Hepatocyte (in vitro differentiated cells): ENCODE results near the gene ANO4.

Experiments used
- CTCF ChIP-seq: fragments of 200-600 bp; sonication (generic); IDR thresholded peaks from 2 replicates; pipeline ENCODE4 v1.5.1; 2016; ENCODE audit warnings: antibody characterized with exemption, mild to moderate bottlenecking; ENCODE audit not compliant: poor library complexity
- EZH2 ChIP-seq: fragments of 200-600 bp; sonication (generic); IDR thresholded peaks from 2 replicates; pipeline ENCODE4 v1.6.1; 2016; ENCODE audit warnings: antibody characterized with exemption, mild to moderate bottlenecking, borderline replicate concordance
- EZH2phosphoT487 ChIP-seq: fragments of 200-600 bp; sonication (generic); IDR thresholded peaks from one replicate; pipeline ENCODE4 v1.6.1; 2018; ENCODE audit warnings: antibody characterized with exemption, mild to moderate bottlenecking, low read depth, moderate library complexity; ENCODE audit not compliant: unreplicated experiment, severe bottlenecking

- TF ChIP-seq EZH2 (no peak), CTCF (no peak), EZH2phosphoT487 (no peak)
Measured at GRCh38 chr12:100767371-100767770, 27.2 kb upstream of the ANO4 start.
